ENCODE measurements around the gene SLC35B4. TPM values are rescaled to one million over a fixed set of nuclear protein-coding genes. Genes with fewer than 3 reads are reported as not detected.
A peak's percentile ranks its signal among the peaks of the same experiment; 100 is the strongest.

Gene SLC35B4, protein sequence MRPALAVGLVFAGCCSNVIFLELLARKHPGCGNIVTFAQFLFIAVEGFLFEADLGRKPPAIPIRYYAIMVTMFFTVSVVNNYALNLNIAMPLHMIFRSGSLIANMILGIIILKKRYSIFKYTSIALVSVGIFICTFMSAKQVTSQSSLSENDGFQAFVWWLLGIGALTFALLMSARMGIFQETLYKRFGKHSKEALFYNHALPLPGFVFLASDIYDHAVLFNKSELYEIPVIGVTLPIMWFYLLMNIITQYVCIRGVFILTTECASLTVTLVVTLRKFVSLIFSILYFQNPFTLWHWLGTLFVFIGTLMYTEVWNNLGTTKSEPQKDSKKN
- total RNA-seq, result 24.5 to 25.8 TPM (median 25.4 TPM) in 3 replicates

DNA sequence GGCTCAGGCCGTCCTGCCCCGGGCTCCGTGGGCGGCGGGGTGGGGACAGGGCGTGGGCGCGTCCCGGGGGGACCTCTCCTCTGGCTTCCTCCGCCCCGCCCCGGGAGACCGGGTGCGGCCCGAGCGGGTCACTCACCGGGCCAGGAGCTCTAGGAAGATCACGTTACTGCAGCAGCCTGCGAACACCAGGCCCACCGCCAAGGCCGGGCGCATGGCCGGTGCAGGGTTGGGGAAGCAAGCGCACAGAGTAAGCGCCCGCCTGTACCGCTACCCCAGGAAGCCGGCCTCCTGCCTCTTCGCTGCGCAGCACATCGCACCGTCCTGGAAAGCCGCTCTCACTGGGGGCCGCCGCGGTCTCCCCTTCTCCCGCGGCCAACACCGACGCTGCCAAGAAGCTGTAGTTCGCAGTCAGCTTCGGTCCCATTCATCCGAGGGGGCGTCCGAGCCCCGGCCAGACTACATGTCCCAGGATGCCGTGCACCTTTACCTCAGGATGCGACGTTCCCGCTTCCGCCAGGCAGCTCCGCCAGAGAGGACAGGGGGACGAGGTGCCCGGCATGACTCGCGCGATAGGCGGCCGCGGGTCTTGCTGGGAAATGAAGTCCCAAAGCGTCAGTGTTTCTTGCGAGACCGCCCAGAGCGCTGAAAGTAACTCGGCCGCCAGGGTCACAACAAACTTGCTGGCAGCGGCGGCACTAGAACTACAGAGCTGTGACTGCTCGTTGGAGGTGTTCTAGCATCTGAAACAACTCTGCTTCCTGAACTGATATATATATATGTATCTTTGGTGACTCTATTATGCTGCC lies at the start of gene SLC35B4:
TSS of gene SLC35B4 (minus strand) at position 392 of the 806 bp plus-strand sequence. CDS start at position 213, 179 bp downstream.
- Mint-ChIP-seq H3K9me3 (no peaks in the 10 kb centered on the region), H3K4me1 (peaks cover 17% of the 10 kb centered on the region), H3K27me3 (ENCODE audit: low read depth) (no peaks in the 10 kb centered on the region), H3K27ac (peak within 1 kb of the TSS; percentile 76), H3K4me3 (peak within 1 kb of the TSS; percentile 90), H3K36me3 (no peaks in the 10 kb centered on the region)
- peak; percentile 87 to 94 for DNase-seq (ENCODE audit: low spot score in 2 of 2, unreplicated experiment in 2 of 2)
- TF ChIP-seq, protein P1, sequence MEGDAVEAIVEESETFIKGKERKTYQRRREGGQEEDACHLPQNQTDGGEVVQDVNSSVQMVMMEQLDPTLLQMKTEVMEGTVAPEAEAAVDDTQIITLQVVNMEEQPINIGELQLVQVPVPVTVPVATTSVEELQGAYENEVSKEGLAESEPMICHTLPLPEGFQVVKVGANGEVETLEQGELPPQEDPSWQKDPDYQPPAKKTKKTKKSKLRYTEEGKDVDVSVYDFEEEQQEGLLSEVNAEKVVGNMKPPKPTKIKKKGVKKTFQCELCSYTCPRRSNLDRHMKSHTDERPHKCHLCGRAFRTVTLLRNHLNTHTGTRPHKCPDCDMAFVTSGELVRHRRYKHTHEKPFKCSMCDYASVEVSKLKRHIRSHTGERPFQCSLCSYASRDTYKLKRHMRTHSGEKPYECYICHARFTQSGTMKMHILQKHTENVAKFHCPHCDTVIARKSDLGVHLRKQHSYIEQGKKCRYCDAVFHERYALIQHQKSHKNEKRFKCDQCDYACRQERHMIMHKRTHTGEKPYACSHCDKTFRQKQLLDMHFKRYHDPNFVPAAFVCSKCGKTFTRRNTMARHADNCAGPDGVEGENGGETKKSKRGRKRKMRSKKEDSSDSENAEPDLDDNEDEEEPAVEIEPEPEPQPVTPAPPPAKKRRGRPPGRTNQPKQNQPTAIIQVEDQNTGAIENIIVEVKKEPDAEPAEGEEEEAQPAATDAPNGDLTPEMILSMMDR (IDR thresholded peaks at IDR 0.05; ENCODE audit: unreplicated experiment), result no peak

DNA sequence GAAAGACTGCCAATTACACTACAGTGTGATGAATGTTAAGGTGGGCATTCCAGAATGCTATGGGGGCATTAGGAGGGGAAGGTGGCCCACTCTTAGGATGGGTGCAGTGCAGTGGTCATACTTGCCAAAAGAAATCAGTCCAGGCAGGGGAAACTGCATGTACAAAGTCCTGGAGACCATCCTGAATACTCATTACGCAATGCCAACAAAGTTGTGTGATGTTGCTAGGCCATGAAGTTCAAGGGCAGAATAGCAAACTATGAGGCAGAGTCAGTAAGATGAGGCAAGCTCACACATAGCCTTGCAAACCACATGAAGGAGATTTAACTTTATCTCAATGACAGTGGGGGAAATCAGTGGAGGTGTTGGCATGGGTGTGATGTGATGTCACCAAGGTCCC lies 49.8 kb upstream of the SLC35B4 start:
- no peak overlapping the region for H3K4me3 Mint-ChIP-seq
- H3K36me3 Mint-ChIP-seq, result no peaks in the 10 kb centered on the region
- DNase-seq (ENCODE audit: low spot score in 2 of 2, unreplicated experiment in 2 of 2), result no peak
- H3K9me3 Mint-ChIP-seq, result no peaks in the 10 kb centered on the region
- no peak overlapping the region for H3K27ac Mint-ChIP-seq
- peaks cover 11% of the 10 kb centered on the region for H3K4me1 Mint-ChIP-seq
- peaks cover 70% of the 10 kb centered on the region for H3K27me3 Mint-ChIP-seq (ENCODE audit: low read depth)
- TF ChIP-seq, protein P1 (IDR thresholded peaks at IDR 0.05; ENCODE audit: unreplicated experiment), result no peak

DNA sequence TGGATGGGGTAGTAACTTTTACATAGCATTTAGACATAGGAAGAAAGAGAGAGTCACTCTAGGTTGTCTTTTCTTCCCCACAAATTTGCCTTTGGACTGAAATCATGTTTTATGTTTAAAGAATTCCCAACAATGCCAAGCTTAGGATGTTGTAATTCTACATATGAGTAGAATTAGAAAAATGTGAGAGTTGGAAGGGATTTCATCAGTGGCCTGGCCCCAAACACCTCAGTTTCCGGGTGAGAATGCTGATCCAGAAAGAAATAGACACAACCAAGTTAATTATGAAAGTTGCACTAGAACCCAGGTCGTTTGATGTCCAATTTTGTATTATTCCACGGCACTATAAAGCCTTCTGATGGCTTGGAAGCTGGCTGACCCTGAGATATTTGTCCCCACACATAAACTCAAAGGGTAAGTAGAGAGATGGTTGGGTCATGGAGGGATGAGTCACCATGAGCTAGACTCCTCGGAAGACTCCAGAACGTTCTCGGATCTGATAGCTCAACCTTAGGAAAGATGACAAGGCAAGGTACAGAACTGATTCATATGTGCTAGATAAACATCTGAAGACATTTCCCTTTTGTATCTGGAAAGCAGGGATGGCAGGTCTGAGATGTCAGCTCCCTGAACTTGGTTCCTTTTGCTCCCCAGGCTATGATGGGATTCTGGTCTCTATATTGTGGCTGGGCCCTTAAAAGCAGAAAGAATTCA lies 48.8 kb upstream of the SLC35B4 start:
- Mint-ChIP-seq H3K36me3 (no peaks in the 10 kb centered on the region), H3K4me3 (no peak overlapping the region), H3K27ac (no peak overlapping the region), H3K4me1 (peaks cover 11% of the 10 kb centered on the region), H3K27me3 (ENCODE audit: low read depth) (peaks cover 70% of the 10 kb centered on the region), H3K9me3 (no peaks in the 10 kb centered on the region)
- DNase-seq (ENCODE audit: low spot score in 2 of 2, unreplicated experiment in 2 of 2), result no peak
- TF ChIP-seq, protein P1 (IDR thresholded peaks at IDR 0.05; ENCODE audit: unreplicated experiment), result no peak

DNA sequence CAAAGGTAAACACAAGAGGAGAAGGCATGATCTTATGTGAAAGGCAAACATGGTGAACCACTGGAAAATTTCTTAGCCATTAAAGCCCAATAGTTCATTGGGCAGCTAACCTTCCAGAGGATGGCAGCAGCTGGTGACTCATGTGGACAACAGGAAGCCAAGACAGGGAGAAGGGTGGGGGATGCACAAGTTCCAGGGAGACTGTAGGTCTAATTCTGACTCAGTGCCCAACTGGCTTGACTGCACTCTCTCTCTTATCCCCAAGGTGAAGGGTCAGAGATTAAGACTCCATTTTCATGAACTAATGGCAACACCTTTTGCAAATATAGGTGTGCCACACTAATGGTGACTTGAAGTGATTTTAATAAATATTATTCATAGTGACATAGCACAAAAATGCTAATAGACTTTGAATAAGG lies 47.9 kb upstream of the SLC35B4 start:
- DNase-seq (ENCODE audit: low spot score in 2 of 2, unreplicated experiment in 2 of 2), result no peak
- H3K27ac Mint-ChIP-seq, result no peak overlapping the region
- peaks cover 11% of the 10 kb centered on the region for H3K4me1 Mint-ChIP-seq
- TF ChIP-seq, protein P1 (IDR thresholded peaks at IDR 0.05; ENCODE audit: unreplicated experiment), result no peak
- no peaks in the 10 kb centered on the region for H3K36me3 Mint-ChIP-seq
- H3K9me3 Mint-ChIP-seq, result no peaks in the 10 kb centered on the region
- no peak overlapping the region for H3K4me3 Mint-ChIP-seq
- peaks cover 65% of the 10 kb centered on the region for H3K27me3 Mint-ChIP-seq (ENCODE audit: low read depth)

DNA sequence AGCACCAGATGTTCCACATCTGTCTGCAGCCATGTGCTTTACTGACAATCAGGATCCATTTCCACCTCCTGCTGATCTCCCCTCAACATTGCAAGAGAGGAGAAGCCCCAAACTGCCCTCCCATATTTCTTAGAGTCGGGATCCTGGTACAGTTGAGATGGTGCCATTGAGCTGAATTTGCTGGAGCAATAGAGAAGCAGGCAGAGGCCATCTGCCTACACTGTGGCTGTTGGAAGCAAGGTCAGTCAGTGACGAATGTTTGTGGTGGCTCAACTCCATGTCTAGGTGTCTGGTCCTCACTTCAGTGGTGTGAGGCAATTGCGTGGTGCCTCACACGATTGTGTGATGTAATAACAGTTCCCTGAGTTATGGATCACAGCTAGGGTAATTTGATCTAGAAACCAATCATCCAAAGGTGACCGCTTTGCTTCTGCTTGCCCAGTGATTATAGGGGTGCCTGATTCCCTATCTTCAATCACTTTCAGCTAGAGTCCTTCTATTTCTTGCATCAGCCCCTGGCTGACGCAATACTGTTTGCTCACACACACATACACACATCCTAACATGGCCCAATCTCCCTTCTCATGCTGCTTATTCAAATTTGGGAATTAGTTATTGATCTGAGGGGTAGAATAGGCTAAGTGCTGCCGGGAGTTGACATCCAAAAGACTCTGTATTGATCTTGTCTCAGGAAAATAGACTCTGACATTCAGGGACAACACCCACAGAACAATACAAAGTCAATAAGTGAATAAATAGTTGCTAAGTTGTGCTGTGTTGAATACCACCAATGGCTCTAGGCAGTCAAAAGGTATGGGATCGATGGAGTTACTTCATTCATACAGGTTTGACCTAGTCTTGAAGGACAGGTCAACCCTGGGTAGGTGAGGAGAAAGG lies 46.1 kb upstream of the SLC35B4 start:
- H3K4me1 Mint-ChIP-seq, result no peaks in the 10 kb centered on the region
- peaks cover 56% of the 10 kb centered on the region for H3K27me3 Mint-ChIP-seq (ENCODE audit: low read depth)
- no peak overlapping the region for H3K4me3 Mint-ChIP-seq
- no peak overlapping the region for H3K27ac Mint-ChIP-seq
- no peaks in the 10 kb centered on the region for H3K36me3 Mint-ChIP-seq
- TF ChIP-seq, protein P1 (IDR thresholded peaks at IDR 0.05; ENCODE audit: unreplicated experiment), result no peak
- DNase-seq (ENCODE audit: low spot score in 2 of 2, unreplicated experiment in 2 of 2), result no peak
- H3K9me3 Mint-ChIP-seq, result no peaks in the 10 kb centered on the region

Data from mesothelial cell of epicardium (in vitro differentiated cells).